Peyer's patch (tissue), 4 donors: ENCODE measurements around the gene CBX5. TPM values are rescaled to one million over a fixed set of nuclear protein-coding genes. Genes with fewer than 3 reads are reported as not detected.
"Not testable (repeated sequence)": the region's sequence is repeated elsewhere in the genome, so short reads cannot be mapped to it uniquely, and the experiment has no call there.

ENCODE experiments used
- DNase-seq, 3 donors: peaks; one replicate each; pipeline ENCODE4 v3.0.0-alpha.2; 2017 to 2019
- H3K27ac ChIP-seq, 4 donors: fragments of 200-600 bp; sonication (generic); one replicate each; pipeline ENCODE4 v1.5.1; 2016 to 2019
- H3K27me3 ChIP-seq, 2 donors: fragments of 200-600 bp; sonication (generic); one replicate each; pipeline ENCODE4 v1.5.1; 2019
- H3K36me3 ChIP-seq, 3 donors: fragments of 200-600 bp; sonication (generic); one replicate each; pipeline ENCODE4 v1.5.1; 2016 to 2019
- H3K4me1 ChIP-seq, 4 donors: fragments of 200-600 bp; sonication (generic); one replicate each; pipeline ENCODE4 v1.5.1; 2016 to 2019
- H3K4me3 ChIP-seq, 4 donors: fragments of 200-600 bp; sonication (generic); 1 replicate in 3 of 4; 2 replicates in 1 of 4; pipeline ENCODE4 v1.5.1; 2016 to 2019; ENCODE audit warnings: mild to moderate bottlenecking in 1 of 4
- H3K9me3 ChIP-seq, 4 donors: fragments of 200-600 bp; sonication (generic); one replicate each; pipeline ENCODE4 v1.5.1; 2016 to 2019; ENCODE audit warnings: mild to moderate bottlenecking in 1 of 4
- POLR2A ChIP-seq, 2 donors: fragments of 450-650 bp; IDR thresholded peaks; one replicate each; pipeline ENCODE4 v1.5.1; 2017; ENCODE audit warnings: antibody characterized with exemption in 2 of 2, mild to moderate bottlenecking in 2 of 2, moderate library complexity in 2 of 2
- total RNA-seq, 4 donors: library from RNA; depleted of rRNA; stranded (reverse); fragments of >200 nt; gene quantifications; one replicate each; pipeline ENCODE4 v1.1.0, GENCODE V29; 2016
- TF ChIP-seq, protein P1 (sequence below), 6 experiments: fragments of 450-650 bp in 4 of 6; fragments of 200-600 bp in 2 of 6; sonication (generic) in 1 of 6; IDR thresholded peaks; one replicate each; pipeline ENCODE4 v1.5.1; 2017 to 2019; ENCODE audit warnings: antibody characterized with exemption in 6 of 6, mild to moderate bottlenecking in 3 of 6, moderate library complexity in 1 of 6

The CBX5 gene
- 10 to 100 TPM; 14.9 to 33.0 (median 20.4) TPM for total RNA-seq

DNA sequence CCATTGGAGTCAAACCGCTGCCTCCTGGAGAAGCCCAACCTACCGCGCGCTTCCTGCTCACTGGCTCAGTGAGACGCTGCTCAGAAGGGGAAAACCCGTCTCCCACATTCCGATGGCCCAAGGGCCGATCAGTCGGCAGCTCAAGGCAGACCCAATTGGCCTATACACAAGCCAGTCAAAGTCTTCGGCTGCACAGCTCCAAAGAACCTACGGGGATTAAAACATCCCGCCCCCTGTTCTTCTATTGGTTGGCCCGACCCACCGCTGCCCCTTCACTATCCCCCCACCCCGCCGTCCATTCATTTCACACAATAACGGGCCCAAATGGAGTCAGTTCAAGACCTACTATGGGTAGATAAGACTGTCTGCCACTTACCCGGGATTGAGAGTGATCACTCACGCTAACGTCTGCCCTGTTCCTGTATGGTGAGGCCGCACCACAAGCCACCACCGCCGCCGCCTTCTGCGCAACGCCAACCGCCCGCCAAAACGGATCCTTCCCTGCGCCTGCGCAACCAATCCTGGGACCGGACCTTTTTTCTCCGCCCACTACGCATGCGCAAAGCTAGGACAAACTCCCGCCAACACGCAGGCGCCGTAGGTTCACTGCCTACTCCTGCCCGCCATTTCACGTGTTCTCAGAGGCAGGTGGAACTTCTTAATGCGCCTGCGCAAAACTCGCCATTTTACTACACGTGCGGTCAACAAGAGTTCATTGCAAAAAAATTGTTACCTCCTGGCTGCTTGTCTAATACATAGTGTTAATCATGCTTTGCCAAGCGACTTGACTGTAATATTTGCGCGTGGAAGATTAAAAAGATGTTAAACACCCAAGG lies at the start of gene CBX5:
Gene CBX5, minus strand, starts transcription at position 491 of the 836 bp plus-strand sequence. CDS start 22,472 bp downstream, outside the sequence.
- H3K27me3 ChIP-seq: no peaks in the 10 kb centered on the region
- H3K27ac ChIP-seq: peak within 1 kb of the TSS; percentile 90 to 97 (median 95)
- DNase-seq: peak; percentile 97 to 100 (median 99)
- peak within 1 kb of the TSS; percentile 64 to 77 (median 73) for H3K4me3 ChIP-seq
- peaks cover 0 to 27% (median 0%) of the 10 kb centered on the region in 3 donors for H3K36me3 ChIP-seq
- TF ChIP-seq, protein P1, sequence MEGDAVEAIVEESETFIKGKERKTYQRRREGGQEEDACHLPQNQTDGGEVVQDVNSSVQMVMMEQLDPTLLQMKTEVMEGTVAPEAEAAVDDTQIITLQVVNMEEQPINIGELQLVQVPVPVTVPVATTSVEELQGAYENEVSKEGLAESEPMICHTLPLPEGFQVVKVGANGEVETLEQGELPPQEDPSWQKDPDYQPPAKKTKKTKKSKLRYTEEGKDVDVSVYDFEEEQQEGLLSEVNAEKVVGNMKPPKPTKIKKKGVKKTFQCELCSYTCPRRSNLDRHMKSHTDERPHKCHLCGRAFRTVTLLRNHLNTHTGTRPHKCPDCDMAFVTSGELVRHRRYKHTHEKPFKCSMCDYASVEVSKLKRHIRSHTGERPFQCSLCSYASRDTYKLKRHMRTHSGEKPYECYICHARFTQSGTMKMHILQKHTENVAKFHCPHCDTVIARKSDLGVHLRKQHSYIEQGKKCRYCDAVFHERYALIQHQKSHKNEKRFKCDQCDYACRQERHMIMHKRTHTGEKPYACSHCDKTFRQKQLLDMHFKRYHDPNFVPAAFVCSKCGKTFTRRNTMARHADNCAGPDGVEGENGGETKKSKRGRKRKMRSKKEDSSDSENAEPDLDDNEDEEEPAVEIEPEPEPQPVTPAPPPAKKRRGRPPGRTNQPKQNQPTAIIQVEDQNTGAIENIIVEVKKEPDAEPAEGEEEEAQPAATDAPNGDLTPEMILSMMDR (IDR thresholded peaks at IDR 0.05): peak in 1 of 6 experiments; percentile 21
- TF ChIP-seq POLR2A (IDR thresholded peaks at IDR 0.05): peak; percentile 76 to 92
- H3K4me1 ChIP-seq: peaks cover 0 to 45% (median 22%) of the 10 kb centered on the region in 4 donors
- no peaks in the 10 kb centered on the region for H3K9me3 ChIP-seq

DNA sequence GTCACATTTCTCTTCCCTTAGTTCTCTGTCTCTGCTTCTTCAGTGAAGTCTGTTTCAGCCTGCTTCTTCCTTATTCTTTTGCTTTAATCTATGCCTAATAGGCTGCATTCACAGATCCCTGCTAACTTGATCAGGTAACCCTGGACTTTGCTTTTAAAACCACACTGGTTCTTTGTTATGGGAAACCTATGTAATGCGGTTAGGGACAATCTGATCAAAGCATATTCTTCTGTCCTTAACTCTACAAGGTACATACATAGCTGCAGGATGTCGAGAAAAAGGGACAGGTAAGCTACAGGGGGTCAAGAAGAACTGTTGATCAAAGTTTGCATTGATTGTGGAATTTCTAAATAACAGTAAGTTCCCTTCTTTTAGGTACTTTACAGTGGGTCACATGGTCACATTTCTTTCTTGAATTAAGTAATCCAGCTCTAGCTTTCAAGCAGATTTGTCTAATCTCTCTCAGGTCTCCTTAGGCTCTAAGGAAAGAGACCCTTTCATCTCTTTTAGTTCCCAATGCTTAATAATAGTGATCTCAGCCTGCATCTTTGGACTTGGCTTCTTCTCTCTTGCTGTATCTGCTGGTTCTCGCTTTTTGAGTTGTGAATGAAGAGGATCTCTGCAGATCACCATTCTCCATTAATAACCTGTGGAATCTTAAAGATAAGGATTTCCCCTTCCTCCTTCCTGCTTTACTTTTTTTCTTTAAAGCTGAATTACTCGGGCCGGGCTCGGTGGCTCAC lies 48.8 kb upstream of the CBX5 start:
- H3K36me3 ChIP-seq: peaks cover 0 to 5% (median 0%) of the 10 kb centered on the region in 3 donors
- no peak overlapping the region for H3K4me3 ChIP-seq
- no peak for DNase-seq
- no peak for TF ChIP-seq POLR2A (IDR thresholded peaks at IDR 0.05)
- TF ChIP-seq, protein P1 (IDR thresholded peaks at IDR 0.05): no peak
- peak overlapping the region in 2 of 4 donors; percentile 4 to 43 for H3K27ac ChIP-seq
- H3K27me3 ChIP-seq: no peaks in the 10 kb centered on the region
- peaks cover 0 to 59% (median 7%) of the 10 kb centered on the region in 4 donors for H3K4me1 ChIP-seq
- H3K9me3 ChIP-seq: no peaks in the 10 kb centered on the region

- not testable (repeated sequence) for DNase-seq, H3K9me3 ChIP-seq, H3K27me3 ChIP-seq, H3K36me3 ChIP-seq
- Histone ChIP-seq H3K4me1 (peaks cover 0 to 52% (median 7%) of the 10 kb centered on the region in 4 donors), H3K4me3 (peak overlapping the region; percentile 49 to 83 (median 66)), H3K27ac (peak overlapping the region; percentile 70 to 91 (median 80))
These were observed 45.7 kb upstream of the CBX5 start for GRCh38 chr12:54325442-54326109.

DNA sequence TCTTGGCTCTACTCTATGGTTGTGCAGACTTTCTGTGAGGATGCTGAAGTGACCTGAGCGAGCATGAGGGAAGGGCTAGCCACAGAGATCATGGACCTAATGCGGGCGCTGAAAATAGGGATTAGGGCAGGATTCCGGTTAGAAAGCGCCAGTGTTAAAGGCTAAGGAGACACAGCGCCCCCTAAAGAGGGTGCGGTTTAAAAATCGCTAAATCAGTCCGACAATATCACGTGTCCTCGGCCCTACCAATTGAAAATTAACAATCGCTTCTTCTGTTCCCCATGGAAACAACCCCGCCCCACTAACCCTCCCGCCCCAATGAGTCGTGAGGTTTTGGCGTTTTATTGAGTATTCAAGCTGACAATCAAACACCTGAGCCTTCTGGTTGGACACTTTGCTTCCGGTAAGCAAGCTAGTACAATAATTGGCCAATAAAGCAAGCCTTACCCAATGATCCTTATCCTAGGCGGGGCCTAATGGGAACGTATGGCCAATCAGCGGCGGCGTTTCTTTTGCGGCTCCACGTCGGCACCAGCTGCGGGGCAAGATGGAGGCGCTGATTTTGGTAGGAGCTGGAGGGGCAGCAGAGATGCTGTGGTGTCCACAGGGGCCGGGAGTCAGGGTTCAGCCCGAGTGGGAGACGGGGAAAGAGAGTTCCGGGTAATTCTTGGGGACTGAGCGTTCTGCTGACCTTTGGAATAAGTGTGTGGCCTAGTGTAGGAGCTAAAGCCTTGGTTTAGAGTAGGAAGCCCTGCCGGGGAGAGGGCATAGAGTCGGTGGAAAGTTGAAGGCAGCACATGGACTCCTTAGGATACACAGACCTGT lies 44.9 kb upstream of the CBX5 start, which contains the start of gene COPZ1:
Gene COPZ1, plus strand, starts transcription at position 515 of the 825 bp plus-strand sequence. Its CDS starts 33 bp downstream, at position 548.
- peaks cover 0 to 44% (median 7%) of the 10 kb centered on the region in 4 donors for H3K4me1 ChIP-seq
- H3K9me3 ChIP-seq: no peaks in the 10 kb centered on the region
- peak; percentile 33 to 79 for TF ChIP-seq POLR2A (IDR thresholded peaks at IDR 0.05)
- TF ChIP-seq, protein P1 (IDR thresholded peaks at IDR 0.05): peak; percentile 70 to 81 (median 77)

DNA sequence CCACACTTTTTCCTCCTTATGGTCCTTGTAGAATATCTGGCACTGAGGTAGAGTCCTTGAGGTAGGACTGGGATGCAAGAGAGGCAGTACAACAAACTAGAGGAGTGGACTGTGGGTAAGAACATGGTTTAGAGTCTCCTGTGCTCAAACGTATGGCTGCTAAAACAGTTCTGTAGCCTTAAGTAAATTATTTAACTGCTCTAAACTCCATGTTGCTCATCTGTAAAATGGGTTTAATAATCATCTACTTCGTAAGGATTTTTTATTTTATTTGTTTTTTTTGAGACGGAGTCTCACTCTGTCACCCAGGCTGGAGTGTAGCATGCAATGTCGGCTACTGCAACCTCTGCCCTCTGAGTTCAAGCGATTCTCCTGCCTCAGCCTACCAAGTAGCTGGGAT lies 41.4 kb upstream of the CBX5 start:
- DNase-seq: no peak
- Histone ChIP-seq H3K9me3 (no peaks in the 10 kb centered on the region), H3K4me1 (peaks cover 0 to 11% (median 6%) of the 10 kb centered on the region in 4 donors), H3K27ac (no peak overlapping the region), H3K4me3 (no peak overlapping the region), H3K27me3 (no peaks in the 10 kb centered on the region), H3K36me3 (no peaks in the 10 kb centered on the region)
- TF ChIP-seq, protein P1 (IDR thresholded peaks at IDR 0.05): no peak

More for the DNA sequence above, 44.9 kb upstream of the CBX5 start, which contains the start of gene COPZ1:
- Histone ChIP-seq H3K4me3 (peak within 1 kb of the TSS; percentile 49 to 83 (median 66)), H3K27me3 (no peaks in the 10 kb centered on the region), H3K27ac (peak within 1 kb of the TSS; percentile 70 to 91 (median 80)), H3K36me3 (peaks cover 0 to 5% (median 0%) of the 10 kb centered on the region in 3 donors)
- peak; percentile 94 to 98 (median 94) for DNase-seq

GRCh38 chr12:54312309-54312708 lies 32.4 kb upstream of the CBX5 start:
- H3K9me3 ChIP-seq, H3K4me1 ChIP-seq, H3K36me3 ChIP-seq, H3K27me3 ChIP-seq, H3K27ac ChIP-seq, H3K4me3 ChIP-seq, DNase-seq: not testable (repeated sequence)
